Measurements from ENCODE around the gene PARN.

PARN gene

DNA sequence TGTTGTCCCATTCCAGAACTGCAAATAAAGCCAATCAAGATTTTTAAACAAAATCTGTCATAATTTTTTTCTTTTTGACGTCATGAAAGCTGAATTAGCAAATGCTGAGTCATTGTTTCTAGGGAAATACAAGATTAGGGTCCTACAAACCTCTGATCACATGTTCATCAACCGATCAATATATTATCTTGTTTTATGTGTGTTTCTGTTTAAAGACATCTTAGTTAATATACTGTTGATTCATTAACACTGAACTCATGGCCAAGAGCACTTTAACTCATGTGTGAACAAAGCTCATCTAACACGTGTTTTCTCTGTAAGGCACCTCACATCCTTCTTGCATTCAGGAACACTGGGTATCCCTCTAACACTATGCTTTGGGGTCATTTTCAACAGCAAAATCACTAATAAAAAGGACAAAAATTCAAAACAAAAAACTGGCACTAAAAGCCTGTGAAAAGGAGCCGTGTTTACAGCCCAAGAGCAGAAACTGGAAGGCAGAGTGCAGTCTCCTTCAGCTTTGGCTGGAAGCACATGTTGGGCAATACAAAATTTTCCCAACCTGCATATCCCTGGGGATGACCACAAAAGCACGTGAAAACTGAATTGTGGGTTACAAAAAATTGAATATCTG, 102.5 kb downstream of the PARN start:
- no peak for DNase-seq

DNA sequence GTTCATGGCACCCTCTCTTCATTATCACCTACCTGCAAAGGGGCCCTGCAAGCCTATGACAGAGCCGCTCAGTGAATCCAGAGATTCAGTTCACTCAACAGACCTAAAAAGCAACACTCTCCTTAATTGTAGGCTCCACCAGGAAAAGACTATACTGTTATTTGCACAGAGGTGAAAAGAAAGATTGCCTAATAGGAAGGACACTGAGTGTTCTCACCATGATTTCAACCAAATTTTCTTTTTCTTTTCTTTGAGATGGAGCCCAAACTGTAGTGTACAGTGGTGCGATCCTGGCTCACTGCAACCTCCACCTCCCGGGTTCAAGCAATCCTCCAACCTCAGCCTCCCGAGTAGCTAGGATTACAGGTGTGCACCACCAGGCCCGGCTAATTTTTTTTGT, 104.5 kb downstream of the PARN start:
- DNase-seq: no peak

DNA sequence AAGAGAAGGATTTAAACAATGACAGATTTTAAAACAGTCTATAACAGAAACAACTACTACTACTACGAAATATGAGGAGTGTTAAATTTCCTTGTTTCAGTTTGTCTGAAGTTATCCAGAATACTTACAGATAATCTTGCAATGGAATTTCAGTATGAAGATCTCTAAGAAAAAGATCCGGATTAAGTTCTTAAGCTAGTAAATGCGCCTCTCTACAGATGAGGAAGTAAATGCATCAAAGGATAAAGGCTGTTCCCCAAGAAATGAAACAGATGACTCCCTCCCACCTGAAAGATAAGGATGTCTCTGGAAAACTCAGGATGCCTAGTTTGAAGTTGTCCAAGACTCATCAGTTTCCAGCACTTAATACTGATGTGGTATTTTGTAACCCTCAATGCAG, 105.1 kb downstream of the PARN start:
- no peak for DNase-seq

DNA sequence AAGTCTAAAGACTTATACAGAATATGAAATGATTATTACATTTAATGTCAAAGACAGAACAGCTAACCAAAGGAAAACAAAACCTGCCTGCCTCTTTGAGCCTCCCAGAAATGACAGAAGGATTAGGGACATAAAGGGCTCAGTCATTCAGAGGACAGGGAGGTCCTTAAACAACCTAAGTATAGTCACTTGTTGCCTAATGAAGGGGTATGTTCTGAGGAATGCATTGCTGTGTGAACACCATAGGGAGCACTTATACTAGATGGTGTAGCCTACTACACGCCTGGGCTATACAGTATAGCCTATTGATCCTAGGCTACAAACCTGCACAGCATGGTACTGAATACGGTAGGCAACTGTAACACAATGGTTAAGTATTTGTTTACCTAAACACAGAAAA, 106.4 kb downstream of the PARN start:
- no peak for DNase-seq

DNA sequence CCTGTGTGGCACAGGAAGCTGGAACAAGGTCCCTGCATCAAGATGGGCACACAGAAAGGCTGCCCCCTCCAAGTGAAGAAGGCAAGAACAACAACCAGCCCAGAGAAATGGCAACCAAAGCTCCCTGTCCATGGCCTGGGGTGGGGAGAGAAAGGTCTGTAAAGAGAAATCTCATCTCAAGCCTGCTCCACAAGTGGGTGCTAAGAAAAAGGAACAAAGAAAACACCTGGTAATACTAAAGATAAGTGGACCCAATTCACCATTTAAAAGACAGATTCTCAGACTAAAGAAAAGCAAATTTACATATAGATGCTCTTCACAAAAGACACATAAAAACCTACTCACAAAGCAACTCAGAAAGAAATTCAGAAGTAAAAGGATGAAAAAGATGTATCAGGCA, 107.4 kb downstream of the PARN start:
- no peak for DNase-seq

DNA sequence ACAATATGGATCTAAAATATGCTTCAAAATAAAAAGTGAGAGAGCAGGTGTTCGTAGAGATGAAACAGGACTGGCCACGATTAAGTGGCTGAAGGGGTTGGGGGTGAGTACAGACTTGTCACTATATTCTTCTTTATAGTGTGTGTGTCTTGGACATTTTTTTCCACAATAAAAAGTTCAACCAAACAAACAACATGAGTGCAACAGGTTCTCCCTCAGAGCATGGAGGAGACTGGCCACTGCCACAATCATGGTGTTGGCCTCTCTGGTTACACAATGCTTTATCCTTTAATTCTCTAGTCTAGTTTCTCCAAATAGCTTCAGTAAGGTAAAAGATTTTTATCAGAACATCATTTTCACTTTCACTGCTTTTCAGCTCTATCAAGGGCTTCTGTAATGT, 109.3 kb downstream of the PARN start:
- DNase-seq: no peak

DNA sequence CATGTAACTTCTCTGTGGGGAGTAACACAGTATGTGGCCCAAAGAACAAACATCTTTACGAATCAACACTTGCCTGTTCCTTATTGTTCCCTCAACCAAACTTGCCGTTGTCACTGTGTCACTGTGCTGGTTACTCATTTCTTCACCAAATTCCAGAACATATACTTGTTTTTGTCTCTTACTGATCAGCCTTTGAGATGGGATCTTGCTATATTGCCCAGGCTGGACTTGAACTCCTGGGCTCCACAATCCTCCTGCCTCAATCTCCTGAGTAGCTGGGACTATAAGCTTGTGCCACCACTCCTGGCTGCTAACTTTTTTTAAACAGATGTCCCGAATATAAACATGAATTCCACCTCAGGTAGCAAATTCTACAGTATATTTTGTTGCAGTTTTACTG, 115.1 kb downstream of the PARN start:
- no peak for DNase-seq

DNA sequence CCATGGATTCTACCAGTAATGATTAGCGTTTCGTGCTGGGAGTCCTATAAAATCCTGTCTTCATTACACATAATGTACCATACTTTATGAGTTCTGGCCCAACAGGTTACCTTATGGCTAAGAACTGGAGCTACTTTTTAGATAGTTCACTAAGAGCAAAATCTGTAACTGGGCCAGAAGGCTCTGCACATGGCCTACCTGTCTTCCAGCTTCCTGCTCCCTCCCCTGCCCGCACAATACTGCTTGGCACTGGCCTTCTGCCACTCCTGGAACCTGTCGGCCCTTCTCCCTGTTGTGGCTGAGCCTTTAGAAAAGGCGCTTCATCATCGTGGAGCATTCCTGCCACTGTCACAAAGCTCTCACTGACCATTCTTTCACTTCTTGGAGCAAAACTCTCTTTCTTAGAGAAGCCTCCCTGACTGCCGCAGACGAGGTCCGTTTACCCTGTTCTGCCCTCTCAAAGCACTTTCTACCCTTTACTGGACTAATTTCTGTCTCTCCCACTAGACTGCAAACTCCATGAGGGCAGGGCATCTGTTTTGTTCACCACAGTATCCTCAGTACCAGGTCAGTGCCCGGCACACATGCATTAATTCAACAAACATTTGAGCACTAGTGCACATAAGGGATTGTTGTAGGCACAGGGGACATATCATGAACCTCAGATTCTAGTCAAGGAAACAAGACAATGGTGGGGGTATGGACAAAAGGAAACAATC, 116.5 kb downstream of the PARN start:
- DNase-seq: no peak

DNA sequence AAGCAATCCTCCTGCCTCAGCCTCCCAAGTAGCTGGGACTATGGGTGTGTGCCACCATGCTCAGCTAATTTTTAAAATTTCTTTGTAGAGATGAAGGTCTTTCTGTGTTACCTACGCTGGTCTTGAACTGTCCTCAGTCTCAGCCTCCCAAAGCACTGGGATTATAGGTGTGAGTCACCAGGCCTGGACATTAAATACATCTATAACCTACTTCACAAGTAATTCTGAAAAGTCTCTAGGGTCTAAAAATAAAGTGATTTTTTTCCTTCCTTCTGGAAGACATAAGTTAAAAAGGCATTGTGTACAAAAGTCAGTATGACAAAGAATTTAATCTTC, 118.3 kb downstream of the PARN start:
- no peak for DNase-seq

DNA sequence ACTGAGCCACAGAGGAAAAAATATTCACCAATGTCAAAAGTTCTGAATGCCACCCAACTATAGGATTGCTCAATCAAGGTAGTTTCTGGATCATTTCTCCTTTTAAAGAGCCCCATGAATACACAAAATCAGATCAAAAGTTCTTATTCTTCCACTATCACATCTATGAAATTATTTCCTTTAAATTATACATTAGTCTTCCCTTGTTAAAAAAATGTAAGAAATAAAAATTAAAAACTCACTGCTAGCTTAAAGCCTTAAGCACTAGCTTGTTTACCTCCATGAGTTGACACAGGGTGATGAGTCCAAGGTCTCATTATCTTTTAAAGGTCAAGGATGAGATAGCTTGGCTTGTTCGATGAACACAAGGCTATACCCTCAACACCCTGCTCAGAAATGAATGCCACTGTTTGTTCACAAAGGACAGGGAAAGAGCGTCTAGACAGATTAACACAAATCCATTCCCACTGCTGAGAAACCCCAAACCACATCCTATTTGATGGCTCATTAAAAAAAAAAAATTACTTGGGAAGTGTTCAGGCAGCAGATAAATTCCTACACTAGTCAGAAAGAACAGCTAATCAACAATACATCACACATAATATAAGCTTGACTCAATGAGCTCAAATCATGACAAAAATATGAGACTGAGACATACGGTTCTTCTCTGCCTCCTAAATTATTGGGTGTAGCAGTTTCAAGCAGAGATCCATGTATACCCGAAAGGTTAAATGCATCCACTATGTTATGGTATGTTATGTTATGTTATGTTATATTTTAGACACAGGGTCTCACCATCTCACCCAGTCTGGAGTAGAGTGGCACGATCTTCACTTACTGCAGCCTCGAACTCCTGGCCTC, 118.9 kb downstream of the PARN start:
- peak; percentile 58 for DNase-seq

DNA sequence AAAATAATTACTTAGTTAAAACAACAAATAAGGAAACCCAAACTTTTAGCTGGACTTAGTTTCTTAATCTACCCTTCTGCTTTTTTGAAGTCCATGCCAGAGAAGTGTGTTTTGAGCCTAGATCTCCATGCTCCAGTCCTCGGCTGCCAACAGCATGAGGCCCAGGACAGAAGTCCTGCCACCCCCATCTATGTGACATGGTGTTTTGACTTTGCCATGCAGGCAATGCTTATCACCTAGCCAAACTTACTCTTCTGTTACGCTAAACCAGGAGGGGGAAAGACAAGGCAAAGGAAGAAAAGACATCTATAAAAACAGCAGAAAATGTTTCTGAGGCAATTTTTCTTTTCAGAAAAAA, 119.5 kb downstream of the PARN start:
- DNase-seq: no peak

DNA sequence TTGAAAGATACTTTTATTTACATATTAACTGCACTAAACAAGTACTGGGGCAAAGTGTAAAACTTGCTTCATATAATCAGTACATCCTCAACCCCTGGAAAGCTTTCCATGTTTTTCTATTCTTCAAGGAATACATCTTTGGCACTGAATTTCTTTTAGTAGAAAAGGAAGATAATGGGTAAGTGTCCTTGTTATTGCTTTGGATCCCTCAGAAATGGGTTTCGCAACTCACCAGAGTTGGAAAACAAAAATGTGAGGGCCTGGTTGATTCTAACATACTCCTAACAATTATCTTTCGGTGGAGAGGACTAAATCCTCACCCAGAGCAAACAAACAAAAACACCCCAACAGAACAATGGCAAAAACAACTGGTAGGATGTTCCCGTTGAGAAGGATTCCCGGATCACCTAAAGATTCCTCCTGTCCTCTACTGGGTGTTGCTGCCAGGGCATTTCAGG, 120.4 kb downstream of the PARN start:
- no peak for DNase-seq

DNA sequence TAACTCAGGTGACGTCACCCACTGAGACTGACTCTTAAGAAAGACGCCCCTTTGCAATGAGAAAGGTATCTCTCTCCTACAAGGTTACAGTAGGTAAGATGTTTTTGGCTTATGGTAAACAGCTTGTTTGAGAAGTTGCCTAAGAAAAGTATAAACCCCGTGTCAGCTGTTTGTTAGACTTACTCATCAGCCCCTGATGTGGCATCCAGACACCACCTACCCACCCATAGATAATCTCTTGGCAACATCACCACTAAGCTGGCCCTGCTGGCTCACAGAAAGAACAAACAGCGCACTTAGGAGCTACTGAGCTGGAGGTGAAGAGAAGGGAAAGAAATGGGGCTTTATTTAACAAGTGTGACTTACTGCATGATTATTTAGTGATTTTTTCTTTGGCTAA, 121.0 kb downstream of the PARN start:
- peak; percentile 71 for DNase-seq

DNA sequence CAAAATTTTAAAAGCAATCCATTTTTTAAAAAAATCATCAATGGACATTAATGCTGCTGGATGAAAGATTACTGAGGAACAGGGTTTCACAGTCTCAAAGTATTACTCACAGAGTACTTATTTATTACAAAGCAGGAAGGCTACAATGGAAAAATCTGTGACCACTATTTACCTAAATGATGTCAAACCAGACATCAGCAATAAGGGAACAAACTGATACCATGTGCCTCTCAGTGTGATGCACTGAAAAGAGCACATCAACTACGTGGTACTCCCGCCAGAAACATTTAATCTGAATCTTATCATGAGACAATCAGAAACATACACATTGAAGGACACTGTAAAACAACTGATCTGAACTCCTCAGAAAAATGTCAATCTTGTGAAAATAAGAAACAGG, 124.2 kb downstream of the PARN start:
- no peak for DNase-seq

DNA sequence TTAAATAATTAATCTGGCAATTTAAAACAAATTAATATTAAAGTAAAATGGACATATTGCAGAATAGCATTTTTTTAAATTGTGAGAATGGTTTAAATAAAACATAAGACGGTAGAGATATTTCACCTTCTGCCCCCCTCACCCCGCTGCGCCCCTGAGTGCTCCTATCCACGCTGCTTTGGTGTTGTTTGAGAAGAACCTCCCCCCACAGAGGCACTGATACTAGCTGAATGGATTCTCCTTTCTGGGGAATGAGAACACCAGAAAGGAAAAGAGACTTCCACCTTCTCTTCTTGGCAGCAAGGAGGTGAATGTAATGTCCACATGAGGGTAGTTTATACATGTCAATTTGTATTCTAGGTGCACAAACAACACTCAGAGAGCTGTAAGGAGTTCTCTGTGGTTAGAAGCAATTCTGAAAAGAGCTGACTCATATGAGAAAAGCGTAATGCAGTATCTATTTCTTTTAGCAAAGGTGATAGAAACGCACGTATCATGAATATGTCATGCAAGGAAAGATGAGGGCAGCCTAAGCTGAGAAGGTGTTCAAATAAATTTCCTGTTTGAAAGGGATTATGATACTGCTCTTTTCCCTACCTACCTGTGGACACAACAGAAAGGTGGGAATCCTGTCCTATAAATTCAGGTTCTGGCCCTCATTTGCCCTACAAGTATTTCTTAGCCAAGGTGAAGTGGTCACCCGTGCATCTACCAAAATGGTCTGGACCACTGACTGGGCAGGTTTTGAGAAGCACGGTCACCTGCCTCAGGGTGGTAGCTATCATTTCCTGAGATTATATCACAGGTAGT, 126.9 kb downstream of the PARN start:
- peak; percentile 89 for DNase-seq

DNA sequence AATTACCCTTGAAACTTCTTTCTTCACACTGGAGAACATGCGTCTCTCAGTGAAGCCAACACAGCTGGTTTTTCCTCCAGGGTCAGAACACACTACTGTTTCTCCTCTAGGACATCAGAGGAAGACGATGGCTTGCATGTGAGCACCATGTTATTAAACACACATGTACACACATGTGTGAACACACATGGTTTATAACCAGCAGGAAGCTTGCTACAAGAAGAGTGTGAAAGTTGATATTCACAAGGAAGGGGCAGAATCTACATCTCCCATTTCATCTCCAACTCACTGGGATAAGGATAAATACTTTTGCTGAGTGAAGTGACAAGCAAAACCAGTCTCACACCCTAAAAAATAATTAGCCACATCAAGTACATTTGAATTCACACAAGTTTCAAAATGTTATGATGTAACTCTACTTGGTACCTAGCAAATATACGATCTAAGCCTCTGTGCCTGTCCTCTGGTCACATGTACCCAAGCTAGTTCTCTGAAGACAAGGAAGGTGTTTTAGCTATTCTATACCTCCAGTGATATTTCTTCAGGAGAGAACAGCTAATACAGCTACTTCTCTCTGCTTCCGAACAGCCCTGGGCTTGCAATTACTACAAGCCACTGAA, 127.7 kb downstream of the PARN start:
- DNase-seq: no peak

DNA sequence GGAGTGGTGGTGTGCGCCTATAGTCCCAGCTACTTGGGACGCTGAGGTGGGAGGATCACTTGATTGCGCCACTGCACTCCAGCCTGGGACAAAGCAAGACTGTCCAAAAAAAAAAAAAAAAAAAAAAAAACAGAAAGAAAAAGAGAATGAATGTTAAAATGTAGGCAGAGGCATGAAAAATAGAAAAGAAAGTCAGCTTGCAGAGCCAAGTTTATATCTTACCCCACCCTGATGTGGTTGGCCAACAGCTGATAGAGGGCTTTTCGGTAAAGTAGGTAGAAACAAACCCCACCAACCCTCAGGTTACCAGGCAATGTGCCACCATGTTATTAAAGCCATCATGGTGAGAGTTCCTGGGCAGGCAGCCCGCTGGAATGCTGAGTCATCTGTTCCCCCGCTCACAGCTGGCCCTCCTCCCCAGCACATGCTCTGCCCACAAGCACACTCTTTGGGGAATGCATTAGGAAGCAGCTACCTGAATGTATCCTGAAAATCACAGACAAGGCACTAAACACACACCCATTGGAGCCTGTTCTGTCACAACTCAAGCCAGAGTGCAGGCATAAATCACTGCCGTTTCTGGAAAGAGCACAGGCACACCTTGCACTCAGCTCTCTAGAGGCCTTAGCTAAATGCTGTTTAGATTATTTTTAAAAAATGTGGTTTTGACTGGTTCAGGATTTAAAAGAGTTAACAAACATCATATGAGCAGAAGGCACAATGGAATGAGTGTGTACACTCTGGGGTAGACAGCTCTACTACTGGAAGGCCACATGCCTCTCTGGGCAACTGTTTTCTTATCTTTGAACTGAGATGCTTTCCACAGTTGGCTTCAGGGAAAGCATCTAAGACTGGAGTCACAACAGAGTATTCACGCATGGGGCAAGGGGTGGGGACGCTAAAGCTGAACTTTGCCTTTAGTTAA, 128.5 kb downstream of the PARN start:
- DNase-seq: peak; percentile 94

DNA sequence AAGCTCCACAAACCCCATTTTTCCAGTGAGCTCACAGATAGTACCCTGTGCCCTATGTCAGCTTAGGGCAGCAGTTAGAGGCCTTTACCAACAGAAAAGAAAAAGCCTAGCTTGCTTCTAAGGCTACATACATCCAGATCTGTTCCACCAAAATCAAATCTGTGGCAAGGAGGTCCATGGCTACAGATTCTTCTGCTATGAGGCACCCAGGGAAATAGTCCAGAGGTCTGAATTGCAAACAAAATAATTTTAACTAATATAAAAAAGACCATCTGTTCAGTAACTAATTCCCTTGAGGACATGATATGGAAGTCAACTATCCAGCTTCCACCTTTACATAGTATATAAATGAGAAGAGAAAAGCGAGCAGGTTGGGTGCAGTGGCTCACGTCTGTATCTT, 129.3 kb downstream of the PARN start:
- no peak for DNase-seq

DNA sequence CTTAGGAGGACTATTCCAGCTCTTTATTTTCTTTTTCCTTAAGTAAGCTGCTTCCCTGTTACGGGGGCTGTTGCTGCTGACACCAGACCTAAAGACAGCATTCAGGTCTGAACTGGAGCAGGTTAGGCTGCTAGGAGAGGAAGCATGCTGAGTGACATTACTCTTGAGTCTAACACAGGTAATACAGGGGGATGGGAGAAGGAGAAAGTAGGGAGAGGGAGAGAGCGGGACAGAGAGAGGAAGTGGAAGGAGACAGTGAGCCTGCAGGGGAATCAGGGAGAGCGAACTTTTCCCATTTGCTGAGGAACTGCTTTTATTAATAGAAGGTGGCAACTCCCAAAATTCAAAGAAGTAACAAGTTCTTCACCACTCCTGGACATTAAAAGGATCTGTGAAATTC, 130.9 kb downstream of the PARN start:
- no peak for DNase-seq

DNA sequence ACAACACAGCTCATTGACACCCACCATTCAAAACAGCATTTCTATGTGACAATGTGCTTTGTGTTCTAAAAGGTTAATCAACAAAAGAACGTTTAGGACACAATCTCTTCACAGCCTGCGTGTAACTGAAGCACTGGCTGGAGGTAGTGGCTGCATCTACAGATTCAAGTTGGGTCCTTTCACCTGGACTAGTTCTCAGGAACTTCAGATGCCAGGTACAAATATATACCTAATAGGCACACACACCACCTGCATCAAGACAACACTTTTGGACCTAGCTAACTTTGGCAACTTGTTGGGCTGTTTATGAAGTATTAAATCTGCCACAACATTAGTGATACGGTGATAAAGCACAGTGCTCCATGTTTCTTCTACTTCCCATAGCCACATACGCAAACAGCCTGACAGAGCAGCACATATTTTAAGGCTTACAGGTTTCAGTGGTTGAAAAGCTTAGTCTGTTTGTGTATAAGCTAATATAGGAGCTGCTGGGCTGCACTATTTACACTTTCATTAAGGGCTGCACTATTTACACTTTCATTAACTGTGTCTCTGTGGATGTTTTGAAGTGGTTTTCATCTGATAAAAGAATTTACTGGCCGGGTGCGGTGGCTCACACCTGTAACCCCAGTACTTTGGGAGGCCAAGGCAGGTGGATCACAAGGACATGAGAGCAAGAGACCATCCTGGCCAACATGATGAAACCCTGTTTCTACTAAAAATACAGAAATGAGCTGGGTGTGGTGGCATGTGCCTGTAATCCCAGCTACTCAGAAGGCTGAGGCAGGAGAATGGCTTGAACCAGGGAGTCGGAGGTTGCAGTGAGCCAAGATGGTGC, 132.6 kb downstream of the PARN start:
- no peak for DNase-seq

DNA sequence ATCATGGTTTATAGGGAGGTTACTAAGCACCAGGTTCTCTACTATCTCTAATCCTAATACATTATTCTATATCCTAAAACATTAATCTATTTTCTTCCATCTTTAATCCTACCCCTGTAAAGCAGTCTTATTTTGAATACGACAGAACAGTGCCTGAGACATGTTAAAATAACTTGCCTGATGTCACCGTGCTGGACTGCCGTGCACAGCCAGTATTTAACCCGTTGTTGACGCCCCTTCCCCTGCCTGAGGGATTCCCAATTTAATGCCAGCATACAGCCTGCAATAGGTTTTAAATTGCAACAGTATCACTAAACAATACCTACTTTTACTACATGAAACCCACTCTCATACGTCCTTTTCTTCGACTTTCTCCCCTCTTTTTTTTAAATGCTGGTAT, 133.3 kb downstream of the PARN start:
- DNase-seq: no peak

All from NCI-H226 (cell line).